ENCODE data around the gene CMPK2. TPM values are rescaled to one million over a fixed set of nuclear protein-coding genes. Genes with fewer than 3 reads are reported as not detected.

CMPK2 gene
- total and polyA plus RNA-seq, 2 donors: 9.3 to 27.2 TPM

DNA sequence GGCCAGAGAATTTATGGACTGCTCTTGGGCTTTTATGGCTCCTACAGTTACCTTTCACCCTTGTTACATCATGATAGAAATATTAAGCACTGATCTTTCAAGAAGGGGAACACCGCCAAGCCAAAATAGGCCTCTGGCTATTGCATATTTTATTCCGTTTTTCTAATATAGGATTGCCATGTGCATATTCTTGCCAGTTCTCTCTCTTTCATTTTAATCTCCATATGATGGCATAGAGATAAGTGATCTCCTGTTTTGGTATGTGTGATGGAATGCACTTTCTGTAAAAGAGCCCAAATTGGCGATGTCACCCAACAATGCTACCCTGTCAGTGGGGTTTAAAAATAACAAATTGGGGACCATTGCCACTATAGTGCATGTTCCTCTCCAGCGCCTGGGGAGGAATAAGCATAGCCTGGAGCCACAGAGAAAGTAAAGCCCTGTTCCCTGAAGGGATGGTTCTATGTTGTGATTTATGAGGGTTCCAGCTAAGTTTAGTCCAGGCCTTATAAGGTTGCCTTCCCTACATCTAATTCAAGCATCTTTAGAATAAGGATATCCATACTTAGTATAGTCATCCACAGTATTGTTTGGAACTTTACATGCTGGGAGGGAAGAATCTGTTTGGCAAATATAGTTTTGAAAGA lies 26.9 kb downstream of the CMPK2 start:
- H3K27ac ChIP-seq (ENCODE audit: low read depth in 1 of 2, low read length in 1 of 2): no peak overlapping the region
- H3K4me1 ChIP-seq (ENCODE audit: control insufficient read depth in 2 of 2, insufficient read depth in 2 of 2, low read length in 2 of 2): no peaks in the 10 kb centered on the region
- H3K4me3 ChIP-seq (ENCODE audit: low read length in 2 of 2): no peak overlapping the region
- peaks cover 2 to 3% of the 10 kb centered on the region in 2 donors for H3K9me3 ChIP-seq (ENCODE audit: control insufficient read depth in 2 of 2, insufficient read depth in 1 of 2, low read length in 1 of 2)
- 99% methylated on average over 4 of the region's 4 CpGs for WGBS
- H3K27me3 ChIP-seq (ENCODE audit: control insufficient read depth in 2 of 2, insufficient read depth in 1 of 2, low read length in 1 of 2): no peaks in the 10 kb centered on the region
- no peak for DNase-seq (ENCODE audit: low read depth in 6 of 9, low spot score in 9 of 9)
- no peaks in the 10 kb centered on the region for H3K36me3 ChIP-seq (ENCODE audit: control insufficient read depth in 2 of 2, insufficient read depth in 2 of 2, low read length in 1 of 2)

DNA sequence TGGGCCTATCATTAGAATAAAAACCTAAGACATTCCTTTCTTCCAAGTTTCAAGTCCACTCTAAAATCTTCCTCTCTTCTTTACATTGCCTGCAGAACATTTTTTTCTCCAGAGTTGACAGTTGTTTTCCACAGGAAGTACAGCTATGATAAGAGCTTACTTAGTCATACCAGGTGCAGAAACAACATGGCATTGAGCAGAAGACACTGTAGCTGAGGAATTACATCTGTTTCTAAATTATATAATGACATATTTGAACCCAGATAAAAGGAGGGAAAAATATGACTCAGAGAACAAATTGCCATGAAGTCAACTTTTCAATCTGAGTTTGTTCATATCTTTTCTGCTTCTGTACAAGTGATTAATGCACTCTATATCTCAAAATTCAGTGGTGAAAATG lies 30.2 kb downstream of the CMPK2 start:
- H3K4me3 ChIP-seq (ENCODE audit: low read length in 2 of 2): no peak overlapping the region
- H3K4me1 ChIP-seq (ENCODE audit: control insufficient read depth in 2 of 2, insufficient read depth in 2 of 2, low read length in 2 of 2): no peaks in the 10 kb centered on the region
- DNase-seq (ENCODE audit: low read depth in 6 of 9, low spot score in 9 of 9): peak in 1 of 9 donors; percentile 47
- H3K27me3 ChIP-seq (ENCODE audit: control insufficient read depth in 2 of 2, insufficient read depth in 1 of 2, low read length in 1 of 2): no peaks in the 10 kb centered on the region
- H3K27ac ChIP-seq (ENCODE audit: low read depth in 1 of 2, low read length in 1 of 2): peak overlapping the region in 1 of 2 donors; percentile 63
- H3K9me3 ChIP-seq (ENCODE audit: control insufficient read depth in 2 of 2, insufficient read depth in 1 of 2, low read length in 1 of 2): no peaks in the 10 kb centered on the region
- no peaks in the 10 kb centered on the region for H3K36me3 ChIP-seq (ENCODE audit: control insufficient read depth in 2 of 2, insufficient read depth in 2 of 2, low read length in 1 of 2)

DNA sequence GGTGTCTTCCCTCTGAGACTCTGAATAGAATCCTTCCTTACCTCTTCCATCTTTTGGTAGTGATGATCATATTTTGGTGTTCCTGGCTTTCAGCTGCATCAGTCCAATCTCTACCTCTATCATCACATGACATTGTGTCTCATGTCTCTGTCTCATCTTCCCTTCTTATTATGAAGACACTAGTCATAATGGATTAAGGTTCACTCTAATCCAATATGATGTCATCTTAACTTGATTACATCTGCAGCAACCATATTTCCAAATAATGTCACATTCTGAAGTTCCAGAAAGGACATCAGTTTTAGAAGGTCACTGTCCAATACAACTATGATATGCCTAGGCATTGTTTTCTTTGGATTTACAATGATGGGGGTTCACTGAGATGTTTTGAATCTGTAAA lies 31.5 kb downstream of the CMPK2 start:
- Histone ChIP-seq H3K27ac (ENCODE audit: low read depth in 1 of 2, low read length in 1 of 2) (no peak overlapping the region), H3K4me1 (ENCODE audit: control insufficient read depth in 2 of 2, insufficient read depth in 2 of 2, low read length in 2 of 2) (no peaks in the 10 kb centered on the region), H3K9me3 (ENCODE audit: control insufficient read depth in 2 of 2, insufficient read depth in 1 of 2, low read length in 1 of 2) (no peaks in the 10 kb centered on the region), H3K27me3 (ENCODE audit: control insufficient read depth in 2 of 2, insufficient read depth in 1 of 2, low read length in 1 of 2) (no peaks in the 10 kb centered on the region), H3K4me3 (ENCODE audit: low read length in 2 of 2) (no peak overlapping the region), H3K36me3 (ENCODE audit: control insufficient read depth in 2 of 2, insufficient read depth in 2 of 2, low read length in 1 of 2) (no peaks in the 10 kb centered on the region)
- no peak for DNase-seq (ENCODE audit: low read depth in 6 of 9, low spot score in 9 of 9)

DNA sequence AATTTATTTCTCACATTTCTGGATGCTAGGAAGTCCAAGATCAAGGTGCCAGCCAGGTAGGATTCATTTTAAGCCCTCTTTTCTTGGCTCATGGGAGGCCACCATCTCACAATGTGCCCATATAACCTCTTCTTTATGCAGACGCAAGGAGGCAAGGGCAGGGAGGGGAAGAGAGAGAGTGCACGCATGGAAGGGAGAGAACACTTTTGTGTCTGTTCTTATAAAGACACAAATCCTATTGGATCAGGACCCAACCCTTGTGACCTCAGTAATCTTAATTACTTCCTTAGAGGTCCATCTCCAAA lies 32.5 kb downstream of the CMPK2 start:
- no peak for DNase-seq (ENCODE audit: low read depth in 6 of 9, low spot score in 9 of 9)
- WGBS: 97% methylated on average over 2 of the region's 2 CpGs
- Histone ChIP-seq H3K4me1 (ENCODE audit: control insufficient read depth in 2 of 2, insufficient read depth in 2 of 2, low read length in 2 of 2) (no peaks in the 10 kb centered on the region), H3K27ac (ENCODE audit: low read depth in 1 of 2, low read length in 1 of 2) (no peak overlapping the region), H3K27me3 (ENCODE audit: control insufficient read depth in 2 of 2, insufficient read depth in 1 of 2, low read length in 1 of 2) (no peaks in the 10 kb centered on the region), H3K9me3 (ENCODE audit: control insufficient read depth in 2 of 2, insufficient read depth in 1 of 2, low read length in 1 of 2) (no peaks in the 10 kb centered on the region), H3K4me3 (ENCODE audit: low read length in 2 of 2) (no peak overlapping the region), H3K36me3 (ENCODE audit: control insufficient read depth in 2 of 2, insufficient read depth in 2 of 2, low read length in 1 of 2) (no peaks in the 10 kb centered on the region)

DNA sequence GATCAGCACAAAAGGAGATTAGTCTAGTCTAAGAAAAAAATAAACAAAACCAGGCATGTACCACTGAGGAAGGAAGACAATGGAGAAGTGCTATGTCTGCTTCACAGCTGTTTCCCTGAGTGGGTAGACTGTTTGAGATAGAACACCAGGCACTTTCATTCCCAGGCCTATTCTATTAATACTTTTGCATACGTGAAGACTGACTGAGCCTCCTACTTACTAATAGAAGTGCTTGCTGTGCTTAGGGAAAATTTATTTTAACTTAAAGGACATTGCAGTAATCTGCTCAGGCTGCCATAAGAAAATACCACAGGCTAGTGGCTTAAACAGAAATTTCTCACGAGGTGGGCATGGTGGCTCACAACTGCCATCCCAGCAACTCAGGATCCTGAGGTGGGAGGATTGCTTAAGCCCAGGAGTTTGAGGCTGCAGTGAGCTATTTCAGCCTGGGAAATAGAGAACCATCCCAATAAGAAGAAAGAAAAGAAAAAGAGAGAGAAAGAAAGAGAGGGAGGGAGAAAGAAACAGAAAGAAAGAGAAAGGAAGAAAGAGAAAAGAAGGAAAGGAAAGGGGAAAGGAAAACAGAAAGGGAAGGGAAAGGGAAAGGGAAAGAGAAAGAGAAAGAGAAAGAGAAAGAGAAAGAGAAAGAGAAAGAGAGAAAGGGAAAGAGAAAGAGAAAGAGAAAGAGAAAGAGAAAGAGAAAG lies 33.0 kb downstream of the CMPK2 start:
- Histone ChIP-seq H3K9me3 (ENCODE audit: control insufficient read depth in 2 of 2, insufficient read depth in 1 of 2, low read length in 1 of 2) (no peaks in the 10 kb centered on the region), H3K36me3 (ENCODE audit: control insufficient read depth in 2 of 2, insufficient read depth in 2 of 2, low read length in 1 of 2) (no peaks in the 10 kb centered on the region), H3K27me3 (ENCODE audit: control insufficient read depth in 2 of 2, insufficient read depth in 1 of 2, low read length in 1 of 2) (no peaks in the 10 kb centered on the region), H3K27ac (ENCODE audit: low read depth in 1 of 2, low read length in 1 of 2) (no peak overlapping the region), H3K4me3 (ENCODE audit: low read length in 2 of 2) (no peak overlapping the region), H3K4me1 (ENCODE audit: control insufficient read depth in 2 of 2, insufficient read depth in 2 of 2, low read length in 2 of 2) (no peaks in the 10 kb centered on the region)
- DNase-seq (ENCODE audit: low read depth in 6 of 9, low spot score in 9 of 9): no peak
- WGBS: 80% methylated on average over 2 of the region's 2 CpGs

DNA sequence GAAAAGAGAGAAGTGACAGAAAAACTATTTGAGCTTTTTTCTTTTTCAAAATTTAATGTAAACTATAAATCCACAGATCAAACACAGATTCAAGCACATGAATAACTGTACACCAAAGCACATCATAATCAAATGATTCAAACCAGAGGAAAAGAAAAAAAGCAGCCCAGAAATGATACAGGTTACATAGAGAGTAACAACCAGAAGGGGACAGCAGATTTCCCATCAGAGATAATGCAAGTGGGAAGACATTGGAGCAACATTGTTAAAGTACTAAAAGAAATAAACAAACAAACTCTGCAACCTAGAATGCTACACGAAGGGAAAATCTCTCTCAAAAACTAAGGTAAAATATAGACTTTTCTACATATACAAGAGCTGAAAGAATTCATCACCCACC lies 34.5 kb downstream of the CMPK2 start:
- DNase-seq (ENCODE audit: low read depth in 6 of 9, low spot score in 9 of 9): no peak
- no peak overlapping the region for H3K27ac ChIP-seq (ENCODE audit: low read depth in 1 of 2, low read length in 1 of 2)
- no peaks in the 10 kb centered on the region for H3K27me3 ChIP-seq (ENCODE audit: control insufficient read depth in 2 of 2, insufficient read depth in 1 of 2, low read length in 1 of 2)
- H3K36me3 ChIP-seq (ENCODE audit: control insufficient read depth in 2 of 2, insufficient read depth in 2 of 2, low read length in 1 of 2): no peaks in the 10 kb centered on the region
- H3K9me3 ChIP-seq (ENCODE audit: control insufficient read depth in 2 of 2, insufficient read depth in 1 of 2, low read length in 1 of 2): no peaks in the 10 kb centered on the region
- H3K4me1 ChIP-seq (ENCODE audit: control insufficient read depth in 2 of 2, insufficient read depth in 2 of 2, low read length in 2 of 2): no peaks in the 10 kb centered on the region
- H3K4me3 ChIP-seq (ENCODE audit: low read length in 2 of 2): no peak overlapping the region
- 97% methylated on average over 1 of the region's 1 CpG for WGBS

DNA sequence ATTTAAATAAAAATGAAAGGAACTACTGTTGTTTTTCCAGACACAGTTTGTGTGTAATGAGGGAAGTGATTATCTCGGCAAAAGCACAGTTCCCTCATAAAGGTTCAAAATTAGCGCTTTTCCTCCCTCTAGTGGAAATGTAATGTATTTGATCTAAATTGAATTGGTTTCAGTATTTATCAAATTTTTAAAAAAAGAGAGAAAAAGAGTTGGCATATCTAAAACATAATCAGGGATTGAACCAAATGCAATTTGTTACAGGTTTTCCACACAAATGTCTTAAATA lies 37.5 kb downstream of the CMPK2 start:
- no peaks in the 10 kb centered on the region for H3K27me3 ChIP-seq (ENCODE audit: control insufficient read depth in 2 of 2, insufficient read depth in 1 of 2, low read length in 1 of 2)
- 13% methylated on average over 2 of the region's 2 CpGs for WGBS
- no peaks in the 10 kb centered on the region for H3K9me3 ChIP-seq (ENCODE audit: control insufficient read depth in 2 of 2, insufficient read depth in 1 of 2, low read length in 1 of 2)
- no peak overlapping the region for H3K4me3 ChIP-seq (ENCODE audit: low read length in 2 of 2)
- no peak overlapping the region for H3K27ac ChIP-seq (ENCODE audit: low read depth in 1 of 2, low read length in 1 of 2)
- DNase-seq (ENCODE audit: low read depth in 6 of 9, low spot score in 9 of 9): peak in 1 of 9 donors; percentile 55
- no peaks in the 10 kb centered on the region for H3K4me1 ChIP-seq (ENCODE audit: control insufficient read depth in 2 of 2, insufficient read depth in 2 of 2, low read length in 2 of 2)
- H3K36me3 ChIP-seq (ENCODE audit: control insufficient read depth in 2 of 2, insufficient read depth in 2 of 2, low read length in 1 of 2): no peaks in the 10 kb centered on the region

DNA sequence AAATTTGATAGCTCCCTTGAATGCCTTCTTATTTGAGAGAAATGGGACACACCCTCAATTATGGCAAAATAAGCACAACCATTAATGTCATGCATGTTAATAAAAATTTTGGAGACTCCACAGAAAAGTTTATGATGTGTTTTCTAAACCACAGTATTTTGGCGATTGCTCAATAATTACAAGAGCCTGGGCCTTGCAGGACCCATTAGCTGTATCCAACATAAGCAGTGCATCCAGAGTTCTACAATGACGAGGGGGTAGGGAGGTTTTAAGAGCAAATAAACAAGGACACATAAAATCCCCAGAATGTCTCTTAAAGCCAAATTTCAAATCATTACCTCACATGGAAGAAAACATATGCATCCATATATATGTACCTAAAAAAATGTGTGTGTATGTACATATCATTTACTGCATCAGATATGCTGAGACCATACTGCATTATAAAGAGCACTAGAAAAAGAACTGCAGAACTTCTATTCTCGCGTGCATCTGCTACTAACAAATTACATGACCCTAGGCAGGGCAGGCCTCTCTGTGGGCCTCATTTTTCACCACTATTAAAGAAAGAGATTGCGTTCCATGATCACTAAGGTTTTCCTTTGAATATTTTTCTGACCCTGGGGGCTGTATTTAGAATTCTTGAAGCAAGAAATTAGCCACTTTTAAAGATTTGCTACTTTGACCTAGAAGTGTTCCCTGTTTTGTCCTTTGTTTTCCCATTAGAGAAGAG lies 38.0 kb downstream of the CMPK2 start:
- Histone ChIP-seq H3K27ac (ENCODE audit: low read depth in 1 of 2, low read length in 1 of 2) (no peak overlapping the region), H3K4me3 (ENCODE audit: low read length in 2 of 2) (no peak overlapping the region), H3K4me1 (ENCODE audit: control insufficient read depth in 2 of 2, insufficient read depth in 2 of 2, low read length in 2 of 2) (no peaks in the 10 kb centered on the region), H3K36me3 (ENCODE audit: control insufficient read depth in 2 of 2, insufficient read depth in 2 of 2, low read length in 1 of 2) (no peaks in the 10 kb centered on the region), H3K9me3 (ENCODE audit: control insufficient read depth in 2 of 2, insufficient read depth in 1 of 2, low read length in 1 of 2) (no peaks in the 10 kb centered on the region), H3K27me3 (ENCODE audit: control insufficient read depth in 2 of 2, insufficient read depth in 1 of 2, low read length in 1 of 2) (no peaks in the 10 kb centered on the region)
- DNase-seq (ENCODE audit: low read depth in 6 of 9, low spot score in 9 of 9): no peak
- WGBS: 97% methylated on average over 5 of the region's 5 CpGs

DNA sequence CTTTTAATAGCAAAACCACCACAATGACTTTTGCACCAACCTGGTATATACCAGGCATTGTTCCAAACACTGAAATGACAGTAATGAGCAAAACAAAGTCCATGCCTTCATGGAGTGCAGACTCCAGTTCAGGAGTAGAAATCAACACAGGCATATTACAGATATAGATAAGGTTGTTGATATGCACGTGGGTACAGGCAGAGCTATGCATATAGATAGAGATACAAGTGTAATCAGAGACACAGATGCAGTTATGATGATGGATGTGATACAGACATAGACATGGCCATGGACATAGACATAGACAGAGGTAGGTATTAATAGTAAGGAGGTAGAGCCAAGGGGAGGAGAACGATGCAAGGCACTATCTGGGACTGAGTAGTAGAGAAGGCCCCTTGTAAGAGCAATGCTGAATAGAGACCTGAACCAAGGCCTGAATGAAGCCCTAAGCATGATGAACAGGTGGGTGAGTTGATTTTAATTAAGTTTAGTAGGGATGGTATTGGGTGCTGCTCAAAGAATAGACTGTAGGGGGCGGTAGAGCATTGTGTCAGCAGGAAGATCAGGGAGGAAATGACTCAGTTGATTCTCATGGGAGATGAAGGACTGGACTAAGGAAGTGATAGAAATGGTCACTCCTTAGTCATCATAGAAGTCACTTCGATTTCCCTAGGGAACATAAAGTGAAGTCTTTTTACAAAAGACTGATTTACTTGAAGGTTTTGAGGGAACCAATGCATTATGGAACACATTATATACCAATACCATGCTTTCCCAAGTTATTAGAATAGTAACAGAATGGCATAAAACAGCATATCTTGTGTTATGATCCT lies 39.4 kb downstream of the CMPK2 start:
- peak; percentile 18 to 76 (median 55) for DNase-seq (ENCODE audit: low read depth in 6 of 9, low spot score in 9 of 9)
- no peak overlapping the region for H3K27ac ChIP-seq (ENCODE audit: low read depth in 1 of 2, low read length in 1 of 2)
- WGBS: 54% methylated on average over 4 of the region's 4 CpGs

More for the DNA sequence above, 39.4 kb downstream of the CMPK2 start:
- Histone ChIP-seq H3K9me3 (ENCODE audit: control insufficient read depth in 2 of 2, insufficient read depth in 1 of 2, low read length in 1 of 2) (no peaks in the 10 kb centered on the region), H3K36me3 (ENCODE audit: control insufficient read depth in 2 of 2, insufficient read depth in 2 of 2, low read length in 1 of 2) (no peaks in the 10 kb centered on the region), H3K4me1 (ENCODE audit: control insufficient read depth in 2 of 2, insufficient read depth in 2 of 2, low read length in 2 of 2) (no peaks in the 10 kb centered on the region), H3K4me3 (ENCODE audit: low read length in 2 of 2) (no peak overlapping the region), H3K27me3 (ENCODE audit: control insufficient read depth in 2 of 2, insufficient read depth in 1 of 2, low read length in 1 of 2) (no peaks in the 10 kb centered on the region)
